Activated CD8-positive, alpha-beta T cell treated with anti-CD3 and anti-CD28 coated beads for 36 hours (primary cell): ENCODE results near the gene MEOX1. TPM values are rescaled to one million over a fixed set of nuclear protein-coding genes. Genes with fewer than 3 reads are reported as not detected.
"Not testable (repeated sequence)": the region's sequence is repeated elsewhere in the genome, so short reads cannot be mapped to it uniquely, and the experiment has no call there.

Experiments used
- ATAC-seq: fragments of 200-7000 bp; cut with Tn5 transposase; one replicate; pipeline ENCODE4 v1.10.0; 2021; ENCODE audit warnings: mild to moderate bottlenecking, moderate library complexity
- CTCF ChIA-PET: fragments of 350-600 bp; sonication (Branson Sonifier 250); formaldehyde crosslinking; loops from one replicate; lab custom pipeline; 2021; ENCODE audit warnings: antibody characterized with exemption; lab: Charles Lee
- POLR2A ChIA-PET: fragments of 350-600 bp; sonication (Branson Sonifier 250); formaldehyde crosslinking; loops from one replicate; lab custom pipeline; 2021; ENCODE audit warnings: antibody characterized with exemption; lab: Charles Lee
- DNase-seq: peaks from one replicate; pipeline ENCODE4 v3.0.0-alpha.2; 2020
- H3K27ac Mint-ChIP-seq: one replicate; pipeline ENCODE4 v1.8.0; 2021; ENCODE audit warnings: mild to moderate bottlenecking, mixed read lengths
- H3K27me3 Mint-ChIP-seq: one replicate; pipeline ENCODE4 v1.8.0; 2021; ENCODE audit warnings: mixed read lengths
- H3K36me3 Mint-ChIP-seq: one replicate; pipeline ENCODE4 v1.8.0; 2021; ENCODE audit warnings: low read depth, mixed read lengths
- H3K4me1 Mint-ChIP-seq: one replicate; pipeline ENCODE4 v1.8.0; 2021; ENCODE audit warnings: low read depth, mixed read lengths
- H3K4me3 Mint-ChIP-seq: one replicate; pipeline ENCODE4 v1.8.0; 2021; ENCODE audit warnings: mild to moderate bottlenecking, moderate library complexity, mixed read lengths
- H3K9me3 Mint-ChIP-seq: one replicate; pipeline ENCODE4 v1.8.0; 2021; ENCODE audit warnings: mixed read lengths
- CTCF ChIP-seq: fragments of 200-600 bp; IDR thresholded peaks from one replicate; pipeline ENCODE4 v1.8.0; 2022; ENCODE audit warnings: antibody characterized with exemption, mild to moderate bottlenecking
- intact Hi-C: fragments of 100-400 bp; cut with micrococcal nuclease; formaldehyde crosslinking; loops from one replicate; pipeline ENCODE4 v1.10.0; 2022
- total RNA-seq, 2 experiments: library from RNA; stranded (reverse); gene quantifications; one replicate each; pipeline ENCODE4 v1.2.3, GENCODE V29; 2021

Gene MEOX1
- total RNA-seq, 2 experiments from 2014 or later = 0.45 to 0.47 TPM

- DNase-seq (no peak), ATAC-seq (no peak)
- ChIA-PET CTCF (interaction anchor here (1.2 to 21.1 kb wide), 7 partner anchors 7 to 115 kb away, joined by 3 to 661 read pairs (median 7); partner anchors contain the start of gene SOST), POLR2A (no interaction called here)
- Mint-ChIP-seq H3K36me3 (no peaks in the 10 kb centered on the region), H3K4me1 (no peaks in the 10 kb centered on the region), H3K9me3 (no peaks in the 10 kb centered on the region), H3K27me3 (peaks cover 3% of the 10 kb centered on the region), H3K27ac (no peak overlapping the region), H3K4me3 (no peak overlapping the region)
- TF ChIP-seq CTCF = no peak
- intact Hi-C loops = no loop called here
Measured at GRCh38 chr17:43691317-43691693, 29.6 kb upstream of the MEOX1 start.

GRCh38 chr17:43690624-43691316 is 29.0 kb upstream of the MEOX1 start:
- intact Hi-C loops = no loop called here

GRCh38 chr17:43689814-43690213 is 28.1 kb upstream of the MEOX1 start:
- H3K27ac Mint-ChIP-seq = no peak overlapping the region
- TF ChIP-seq CTCF = no peak
- no peak for DNase-seq
- H3K9me3 Mint-ChIP-seq = no peaks in the 10 kb centered on the region
- intact Hi-C loops = no loop called here
- H3K4me1 Mint-ChIP-seq = no peaks in the 10 kb centered on the region
- H3K27me3 Mint-ChIP-seq = peaks cover 3% of the 10 kb centered on the region
- no peak for ATAC-seq
- no peaks in the 10 kb centered on the region for H3K36me3 Mint-ChIP-seq
- no peak overlapping the region for H3K4me3 Mint-ChIP-seq
- ChIA-PET CTCF (interaction anchor here (21.1 kb wide), 1 partner anchor 72 kb away, joined by 661 read pairs; the partner anchor contains the start of gene SOST), POLR2A (no interaction called here)

More at GRCh38 chr17:43690624-43691316, 29.0 kb upstream of the MEOX1 start:
- Mint-ChIP-seq H3K36me3 (no peaks in the 10 kb centered on the region), H3K9me3 (no peaks in the 10 kb centered on the region), H3K4me1 (no peaks in the 10 kb centered on the region), H3K4me3 (no peak overlapping the region), H3K27me3 (peaks cover 3% of the 10 kb centered on the region), H3K27ac (no peak overlapping the region)
- TF ChIP-seq CTCF = no peak
- ATAC-seq = no peak
- CTCF ChIA-PET = interaction anchor here (1.2 to 21.1 kb wide), 5 partner anchors 17 to 114 kb away, joined by 3 to 661 read pairs (median 32); partner anchors contain the start of gene SOST
- POLR2A ChIA-PET = no interaction called here
- no peak for DNase-seq

GRCh38 chr17:43689131-43689530 is 27.4 kb upstream of the MEOX1 start:
- intact Hi-C loops = no loop called here
- Mint-ChIP-seq H3K27ac (no peak overlapping the region), H3K9me3 (no peaks in the 10 kb centered on the region), H3K4me3 (no peak overlapping the region), H3K4me1 (no peaks in the 10 kb centered on the region), H3K27me3 (no peaks in the 10 kb centered on the region), H3K36me3 (no peaks in the 10 kb centered on the region)
- TF ChIP-seq CTCF = no peak
- ChIA-PET CTCF (interaction anchor here (21.1 kb wide), 1 partner anchor 72 kb away, joined by 661 read pairs; the partner anchor contains the start of gene SOST), POLR2A (no interaction called here)
- ATAC-seq (no peak), DNase-seq (no peak)

GRCh38 chr17:43686957-43687356 is 25.2 kb upstream of the MEOX1 start:
- ATAC-seq = not testable (repeated sequence)

More at GRCh38 chr17:43686957-43687356, 25.2 kb upstream of the MEOX1 start:
- intact Hi-C loops, H3K36me3 Mint-ChIP-seq, H3K9me3 Mint-ChIP-seq, POLR2A ChIA-PET, H3K27ac Mint-ChIP-seq, DNase-seq, H3K4me3 Mint-ChIP-seq, H3K4me1 Mint-ChIP-seq, H3K27me3 Mint-ChIP-seq: not testable (repeated sequence)
- CTCF ChIA-PET = interaction anchor here (1.3 to 21.1 kb wide), 2 partner anchors 13 to 74 kb away, joined by 3 to 661 read pairs; partner anchors contain the start of gene SOST
